GM18868 (cell line): ENCODE measurements around the gene PHF24.
"Not testable (repeated sequence)": the region's sequence is repeated elsewhere in the genome, so short reads cannot be mapped to it uniquely, and the experiment has no call there.

Experiments
- ATAC-seq: cut with Tn5 transposase; IDR thresholded peaks from one replicate; pipeline ENCODE4 v1.9.1; 2021; ENCODE audit warnings: mild to moderate bottlenecking, moderate library complexity; ENCODE audit not compliant: unreplicated experiment

PHF24 gene

GRCh38 chr9:34957492-34958410, at the start of gene PHF24:
Gene PHF24 (plus strand): TSS chr9:34958285. CDS start chr9:34971299, 13,014 bp downstream.
- ATAC-seq: no peak

GRCh38 chr9:34927061-34927460, 31.0 kb upstream of the PHF24 start:
- ATAC-seq: no peak

GRCh38 chr9:34928921-34929320, 29.2 kb upstream of the PHF24 start:
- no peak for ATAC-seq

- ATAC-seq: no peak
These were observed 28.5 kb upstream of the PHF24 start for GRCh38 chr9:34929506-34930102.

- ATAC-seq: not testable (repeated sequence)
These were observed 18.1 kb upstream of the PHF24 start for GRCh38 chr9:34939989-34940388.

GRCh38 chr9:34948451-34948850, 9.6 kb upstream of the PHF24 start:
- no peak for ATAC-seq

GRCh38 chr9:34954225-34954624, 3.9 kb upstream of the PHF24 start:
- no peak for ATAC-seq

- not testable (repeated sequence) for ATAC-seq
These were observed 2.0 kb upstream of the PHF24 start for GRCh38 chr9:34956066-34956465.

- peak; percentile 62 for ATAC-seq
These were observed 1.4 kb upstream of the PHF24 start for GRCh38 chr9:34956648-34957047.

GRCh38 chr9:34958411-34958982, 412 bp downstream of the PHF24 start:
- ATAC-seq: no peak

GRCh38 chr9:34959461-34959860, 1.4 kb downstream of the PHF24 start:
- ATAC-seq: no peak

- ATAC-seq: peak; percentile 56
These were observed 3.7 kb downstream of the PHF24 start for GRCh38 chr9:34961574-34962490.

GRCh38 chr9:34962546-34962945, 4.5 kb downstream of the PHF24 start:
- no peak for ATAC-seq

GRCh38 chr9:34963552-34963951, 5.5 kb downstream of the PHF24 start:
- no peak for ATAC-seq

- ATAC-seq: no peak
These were observed 6.4 kb downstream of the PHF24 start for GRCh38 chr9:34964458-34964857.

GRCh38 chr9:34971146-34971811, 13.2 kb downstream of the PHF24 start:
- no peak for ATAC-seq

GRCh38 chr9:34974664-34975063, 16.6 kb downstream of the PHF24 start:
- ATAC-seq: no peak

- ATAC-seq: no peak
These were observed 18.4 kb downstream of the PHF24 start for GRCh38 chr9:34976441-34976840.

GRCh38 chr9:34976992-34977391, 18.9 kb downstream of the PHF24 start:
- no peak for ATAC-seq

- ATAC-seq: no peak
These were observed 22.2 kb downstream of the PHF24 start for GRCh38 chr9:34980181-34980761.
